HG02759 (cell line): ENCODE results near the gene INPP4A.

Experiments
- ATAC-seq: cut with Tn5 transposase; IDR thresholded peaks from one replicate; pipeline ENCODE4 v1.9.1; 2021; ENCODE audit warnings: mild to moderate bottlenecking, moderate library complexity; ENCODE audit not compliant: unreplicated experiment

The INPP4A gene

GRCh38 chr2:98509542-98510321 lies 65.1 kb downstream of the INPP4A start:
- no peak for ATAC-seq

GRCh38 chr2:98510322-98510662 lies 65.6 kb downstream of the INPP4A start:
- ATAC-seq = no peak

GRCh38 chr2:98511981-98512380 lies 67.3 kb downstream of the INPP4A start:
- no peak for ATAC-seq

- no peak for ATAC-seq
These were observed 68.0 kb downstream of the INPP4A start for GRCh38 chr2:98512699-98513098.

- ATAC-seq = no peak
These were observed 69.5 kb downstream of the INPP4A start for GRCh38 chr2:98514096-98514639.

GRCh38 chr2:98514879-98515249 lies 70.2 kb downstream of the INPP4A start:
- ATAC-seq = no peak

- no peak for ATAC-seq
These were observed 70.8 kb downstream of the INPP4A start for GRCh38 chr2:98515250-98515991.

- ATAC-seq = no peak
These were observed 71.9 kb downstream of the INPP4A start for GRCh38 chr2:98516571-98516970.

- ATAC-seq = no peak
These were observed 73.0 kb downstream of the INPP4A start for GRCh38 chr2:98517636-98518035.

GRCh38 chr2:98518101-98518500 lies 73.4 kb downstream of the INPP4A start:
- ATAC-seq = no peak

GRCh38 chr2:98519156-98519555 lies 74.5 kb downstream of the INPP4A start:
- no peak for ATAC-seq

- no peak for ATAC-seq
These were observed 75.2 kb downstream of the INPP4A start for GRCh38 chr2:98519851-98520250.

- ATAC-seq = no peak
These were observed 76.1 kb downstream of the INPP4A start for GRCh38 chr2:98520806-98521205.

GRCh38 chr2:98521266-98521665 lies 76.6 kb downstream of the INPP4A start:
- ATAC-seq = no peak

GRCh38 chr2:98522854-98523253 lies 78.2 kb downstream of the INPP4A start:
- no peak for ATAC-seq

GRCh38 chr2:98524168-98524567 lies 79.5 kb downstream of the INPP4A start:
- no peak for ATAC-seq

- no peak for ATAC-seq
These were observed 83.7 kb downstream of the INPP4A start for GRCh38 chr2:98528349-98528748.

GRCh38 chr2:98530114-98530513 lies 85.5 kb downstream of the INPP4A start:
- ATAC-seq = no peak

GRCh38 chr2:98532756-98533155 lies 88.1 kb downstream of the INPP4A start:
- no peak for ATAC-seq

- no peak for ATAC-seq
These were observed 88.9 kb downstream of the INPP4A start for GRCh38 chr2:98533547-98533946.

GRCh38 chr2:98534761-98535160 lies 90.1 kb downstream of the INPP4A start:
- ATAC-seq = no peak

- no peak for ATAC-seq
These were observed 91.5 kb downstream of the INPP4A start for GRCh38 chr2:98535971-98536677.
